Activated naive CD4-positive, alpha-beta T cell treated with anti-CD3 and anti-CD28 coated beads for 36 hours (primary cell): ENCODE data around the gene ABL1. TPM values are rescaled to one million over a fixed set of nuclear protein-coding genes. Genes with fewer than 3 reads are reported as not detected.

ENCODE experiments used
- CTCF ChIA-PET: fragments of 350-600 bp; sonication (Branson Sonifier 250); formaldehyde crosslinking; loops from one replicate; lab custom pipeline; 2021; ENCODE audit warnings: antibody characterized with exemption; lab: Charles Lee
- DNase-seq: peaks from one replicate; pipeline ENCODE4 v3.0.0-alpha.2; 2020
- H3K27ac Mint-ChIP-seq: one replicate; pipeline ENCODE4 v1.8.0; 2021; ENCODE audit warnings: mild to moderate bottlenecking, mixed read lengths
- H3K27me3 Mint-ChIP-seq: one replicate; pipeline ENCODE4 v1.8.0; 2021; ENCODE audit warnings: low read depth, mixed read lengths
- H3K36me3 Mint-ChIP-seq: one replicate; pipeline ENCODE4 v1.8.0; 2021; ENCODE audit warnings: low read depth, mixed read lengths
- H3K4me1 Mint-ChIP-seq: one replicate; pipeline ENCODE4 v1.8.0; 2021; ENCODE audit warnings: low read depth, mixed read lengths
- H3K4me3 Mint-ChIP-seq: one replicate; pipeline ENCODE4 v1.8.0; 2021; ENCODE audit warnings: mild to moderate bottlenecking, moderate library complexity, mixed read lengths
- H3K9me3 Mint-ChIP-seq: one replicate; pipeline ENCODE4 v1.8.0; 2021; ENCODE audit warnings: mixed read lengths
- intact Hi-C: fragments of 100-400 bp; cut with micrococcal nuclease; formaldehyde crosslinking; loops from one replicate; pipeline ENCODE4 v1.15.1; 2023
- total RNA-seq, 2 experiments: library from RNA; stranded (reverse); gene quantifications; one replicate each; pipeline ENCODE4 v1.2.3, GENCODE V29; 2021

The ABL1 gene
- total RNA-seq, 2 experiments from 2014 or later = 25.7 to 26.1 TPM

DNA sequence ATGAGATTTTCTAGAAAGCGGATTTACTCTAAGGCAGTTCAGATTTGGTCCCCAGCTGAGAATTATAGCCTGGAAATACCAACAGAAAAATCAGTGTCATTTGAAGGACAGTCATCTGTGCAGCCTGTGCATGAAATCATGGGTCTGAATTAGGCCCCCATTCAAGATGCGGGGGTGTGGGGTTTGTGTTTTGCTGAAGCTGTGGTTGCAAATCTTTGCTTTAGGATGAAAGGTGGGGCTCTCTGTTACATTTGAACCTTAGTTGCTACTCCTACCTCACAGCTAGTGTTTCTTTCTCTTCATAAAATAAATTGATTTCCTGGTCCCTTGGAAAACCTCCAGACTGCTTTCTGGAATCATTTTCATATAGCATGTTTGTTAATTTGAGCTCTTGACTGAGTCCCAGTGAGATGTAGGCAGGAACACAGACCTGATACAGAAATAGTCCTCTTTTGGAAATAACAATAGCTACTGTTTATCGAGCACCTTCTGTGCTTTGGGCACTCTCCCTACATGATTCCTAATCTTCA lies 4.8 kb upstream of the ABL1 start:
- no peak overlapping the region for H3K4me3 Mint-ChIP-seq
- H3K27ac Mint-ChIP-seq = no peak overlapping the region
- intact Hi-C loops = no loop called here
- H3K9me3 Mint-ChIP-seq = peaks cover 8% of the 10 kb centered on the region
- H3K36me3 Mint-ChIP-seq = peaks cover 6% of the 10 kb centered on the region
- no peak for DNase-seq
- H3K27me3 Mint-ChIP-seq = no peaks in the 10 kb centered on the region
- CTCF ChIA-PET = no interaction called here
- H3K4me1 Mint-ChIP-seq = peaks cover 17% of the 10 kb centered on the region

GRCh38 chr9:130831077-130831476 lies 4.0 kb upstream of the ABL1 start:
- CTCF ChIA-PET = interaction anchor here (1.1 kb wide), 1 partner anchor 215 kb away, joined by 4 read pairs; no protein-coding TSS in a partner anchor
- H3K9me3 Mint-ChIP-seq = peaks cover 8% of the 10 kb centered on the region
- no peaks in the 10 kb centered on the region for H3K27me3 Mint-ChIP-seq
- no peak overlapping the region for H3K27ac Mint-ChIP-seq
- no peak overlapping the region for H3K4me3 Mint-ChIP-seq
- H3K4me1 Mint-ChIP-seq = peaks cover 20% of the 10 kb centered on the region
- intact Hi-C loops = no loop called here
- H3K36me3 Mint-ChIP-seq = peaks cover 8% of the 10 kb centered on the region
- DNase-seq = no peak

DNA sequence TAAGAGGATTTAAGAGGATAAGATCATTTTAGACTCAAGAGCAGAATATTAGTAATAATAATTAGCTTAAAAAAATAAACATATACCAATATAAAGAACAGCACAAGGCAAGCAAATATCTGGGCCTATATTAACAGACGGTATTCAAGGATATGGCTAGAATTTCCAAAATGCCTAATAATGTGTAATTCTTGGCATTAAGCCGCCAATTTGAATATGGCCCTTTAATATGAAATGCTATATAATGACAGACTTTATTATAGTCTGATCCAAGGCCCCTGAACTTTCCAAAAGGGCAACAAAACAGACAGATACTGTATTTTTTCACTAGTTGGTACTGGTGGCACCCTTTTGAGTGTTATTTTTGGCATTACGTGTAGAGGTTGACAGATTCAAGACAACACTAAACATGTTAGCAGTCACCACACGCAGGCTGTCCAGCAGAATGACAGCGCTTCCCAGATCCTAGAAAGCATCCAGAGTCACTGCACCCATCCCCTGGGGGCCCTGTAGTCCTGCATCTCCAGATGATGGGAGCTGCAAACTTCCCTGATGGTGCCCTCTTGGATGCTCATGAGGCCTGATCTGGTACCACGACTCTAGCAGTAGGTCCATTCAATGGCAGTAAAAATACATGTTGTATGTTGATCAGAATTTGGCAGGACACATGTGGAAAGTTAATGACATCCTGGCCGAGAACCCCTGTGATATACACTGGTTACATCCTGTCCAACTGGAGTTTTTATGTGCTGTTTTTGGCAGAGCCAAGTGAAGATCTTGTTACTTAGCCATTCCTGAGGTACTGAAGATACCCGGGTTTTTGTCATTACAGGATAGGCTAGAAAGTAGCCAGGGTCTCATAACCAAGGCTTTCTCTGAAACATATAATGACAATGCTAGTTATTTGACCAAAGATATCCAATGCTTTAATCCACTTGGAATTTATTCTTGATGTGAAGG lies 1.7 kb upstream of the ABL1 start:
- Mint-ChIP-seq H3K36me3 (peaks cover 5% of the 10 kb centered on the region), H3K4me3 (peak overlapping the region; percentile 80), H3K27me3 (no peaks in the 10 kb centered on the region), H3K4me1 (peaks cover 35% of the 10 kb centered on the region), H3K27ac (no peak overlapping the region), H3K9me3 (peaks cover 8% of the 10 kb centered on the region)
- intact Hi-C loops = no loop called here
- CTCF ChIA-PET = interaction anchor here (1.2 kb wide), 1 partner anchor 31 kb away, joined by 5 read pairs; no protein-coding TSS in a partner anchor
- DNase-seq = no peak

GRCh38 chr9:130835441-130836298 lies 616 bp downstream of the ABL1 start:
- Mint-ChIP-seq H3K9me3 (no peaks in the 10 kb centered on the region), H3K27me3 (no peaks in the 10 kb centered on the region), H3K4me1 (peaks cover 37% of the 10 kb centered on the region), H3K36me3 (peaks cover 2% of the 10 kb centered on the region), H3K4me3 (peak overlapping the region; percentile 96), H3K27ac (peak overlapping the region; percentile 97)
- intact Hi-C loops = no loop called here
- CTCF ChIA-PET = interaction anchor here (0.7 kb wide), 1 partner anchor 32 kb away, joined by 3 read pairs; no protein-coding TSS in a partner anchor
- DNase-seq = peak; percentile 49

DNA sequence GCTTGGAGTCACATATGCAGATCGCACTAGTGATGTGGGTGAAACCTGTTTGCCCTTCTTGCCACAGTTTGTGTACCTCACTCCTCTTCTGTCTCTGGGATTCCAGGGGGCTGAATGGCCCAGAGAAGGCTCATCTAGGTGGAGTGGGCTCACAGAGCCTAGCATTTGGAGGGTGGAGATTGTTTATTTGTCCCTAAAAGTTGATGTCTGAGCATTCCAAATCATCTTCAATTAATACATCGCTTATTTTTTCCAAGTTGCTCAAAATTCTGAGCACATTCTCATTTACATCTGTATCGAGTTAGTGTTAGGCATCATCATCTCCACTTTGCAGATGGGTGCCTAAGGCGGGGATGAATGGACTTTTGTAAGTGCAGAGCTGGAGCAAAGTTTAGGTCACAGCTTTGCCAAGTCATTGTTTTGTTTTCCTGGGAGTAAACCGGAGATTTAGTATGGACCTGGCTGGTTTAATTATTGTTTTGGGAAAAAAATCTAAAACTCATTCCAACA lies 2.0 kb downstream of the ABL1 start:
- Mint-ChIP-seq H3K4me3 (peak overlapping the region; percentile 56), H3K9me3 (no peaks in the 10 kb centered on the region), H3K27me3 (no peaks in the 10 kb centered on the region), H3K4me1 (peaks cover 41% of the 10 kb centered on the region), H3K27ac (no peak overlapping the region), H3K36me3 (peaks cover 2% of the 10 kb centered on the region)
- no peak for DNase-seq
- CTCF ChIA-PET = interaction anchor here (0.6 kb wide), 1 partner anchor 288 kb away, joined by 3 read pairs; the partner anchor contains the start of gene NUP214
- intact Hi-C loops = no loop called here

GRCh38 chr9:130837643-130838042 lies 2.6 kb downstream of the ABL1 start:
- Mint-ChIP-seq H3K27ac (no peak overlapping the region), H3K9me3 (no peaks in the 10 kb centered on the region), H3K27me3 (no peaks in the 10 kb centered on the region), H3K36me3 (peaks cover 2% of the 10 kb centered on the region), H3K4me3 (no peak overlapping the region), H3K4me1 (peaks cover 38% of the 10 kb centered on the region)
- intact Hi-C loops = no loop called here
- CTCF ChIA-PET = no interaction called here
- DNase-seq = no peak

DNA sequence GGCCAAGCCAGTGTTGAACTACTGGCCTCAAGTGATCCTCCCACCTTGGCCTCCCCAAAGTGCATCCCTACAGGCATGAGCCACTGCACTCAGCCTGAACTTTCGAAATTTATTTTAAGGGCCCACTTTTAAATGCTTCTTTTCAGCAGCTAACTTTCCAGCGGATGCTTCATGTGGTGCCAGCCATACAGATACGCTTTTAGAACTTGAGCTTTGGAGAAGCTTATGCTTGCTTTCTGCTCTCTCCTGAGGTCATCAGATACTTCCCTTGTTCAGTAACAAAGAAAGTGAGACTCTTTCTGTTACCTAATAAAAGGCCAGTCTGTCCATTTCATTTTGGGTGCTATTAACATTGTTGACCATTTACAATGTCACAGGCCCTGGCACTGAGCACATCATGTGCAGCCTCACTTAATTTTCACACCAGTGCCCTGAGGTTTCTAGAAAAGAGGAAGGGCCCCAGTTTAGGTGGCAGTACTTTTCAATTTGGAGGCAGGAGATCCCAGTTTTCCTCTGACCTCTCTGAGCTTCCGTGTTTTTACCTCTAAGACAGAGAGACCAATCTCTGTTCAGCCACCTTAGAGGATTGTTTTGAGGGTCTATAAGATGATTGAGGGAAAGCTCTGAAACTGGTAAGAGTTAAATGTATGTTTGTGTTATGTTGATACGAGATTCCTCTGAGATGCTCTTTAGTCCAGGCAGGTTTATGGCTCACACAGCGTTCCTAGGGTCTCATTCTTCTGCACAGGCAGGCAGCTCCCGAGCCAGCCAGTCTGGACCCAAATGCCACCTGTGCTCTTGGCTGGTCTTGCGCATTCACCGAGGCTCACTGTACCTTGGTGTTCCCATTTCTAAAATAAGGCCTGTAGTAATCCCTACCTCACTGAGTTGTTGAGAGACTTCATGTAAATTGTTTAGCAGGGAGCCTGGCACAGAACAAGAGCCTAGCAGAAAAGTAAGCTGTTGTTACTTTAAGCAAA lies 4.4 kb downstream of the ABL1 start:
- Mint-ChIP-seq H3K36me3 (peaks cover 2% of the 10 kb centered on the region), H3K9me3 (no peaks in the 10 kb centered on the region), H3K27ac (no peak overlapping the region), H3K4me1 (peaks cover 32% of the 10 kb centered on the region), H3K4me3 (no peak overlapping the region), H3K27me3 (no peaks in the 10 kb centered on the region)
- intact Hi-C loops = no loop called here
- CTCF ChIA-PET = interaction anchor here (0.6 to 1.2 kb wide), 4 partner anchors 13 to 873 kb away, joined by 3 to 4 read pairs (median 4); no protein-coding TSS in a partner anchor
- no peak for DNase-seq

DNA sequence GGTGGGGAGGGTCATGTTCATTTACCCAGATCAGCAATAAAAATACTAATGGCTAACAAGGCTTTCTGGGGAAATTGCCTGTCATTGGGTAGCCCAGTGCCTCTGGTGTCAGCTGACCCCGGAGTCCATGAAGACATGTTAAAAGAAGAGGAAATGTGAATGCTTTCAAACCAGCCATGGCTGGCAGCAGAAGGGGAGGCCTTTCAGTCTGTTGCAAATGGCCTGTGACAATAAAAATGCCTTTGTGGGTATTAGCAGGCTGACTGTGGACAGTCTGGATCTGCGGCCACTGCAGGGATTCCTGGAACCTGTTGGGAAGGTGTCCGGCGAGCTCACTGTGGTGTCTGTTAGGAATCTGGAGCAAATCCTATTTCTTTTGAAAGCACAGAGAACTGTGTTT lies 7.5 kb downstream of the ABL1 start:
- Mint-ChIP-seq H3K27me3 (no peaks in the 10 kb centered on the region), H3K4me3 (no peak overlapping the region), H3K9me3 (no peaks in the 10 kb centered on the region), H3K36me3 (no peaks in the 10 kb centered on the region), H3K4me1 (peaks cover 15% of the 10 kb centered on the region), H3K27ac (no peak overlapping the region)
- DNase-seq = no peak
- intact Hi-C loops = no loop called here
- CTCF ChIA-PET = interaction anchor here (1.0 kb wide), 1 partner anchor 13 kb away, joined by 3 read pairs; no protein-coding TSS in a partner anchor

- intact Hi-C loops = no loop called here
- H3K4me3 Mint-ChIP-seq = no peak overlapping the region
- no peaks in the 10 kb centered on the region for H3K9me3 Mint-ChIP-seq
- no peak for DNase-seq
- H3K27ac Mint-ChIP-seq = no peak overlapping the region
- CTCF ChIA-PET = no interaction called here
- peaks cover 10% of the 10 kb centered on the region for H3K4me1 Mint-ChIP-seq
- no peaks in the 10 kb centered on the region for H3K27me3 Mint-ChIP-seq
- no peaks in the 10 kb centered on the region for H3K36me3 Mint-ChIP-seq
Observed at GRCh38 chr9:130843049-130843908, 8.2 kb downstream of the ABL1 start.

DNA sequence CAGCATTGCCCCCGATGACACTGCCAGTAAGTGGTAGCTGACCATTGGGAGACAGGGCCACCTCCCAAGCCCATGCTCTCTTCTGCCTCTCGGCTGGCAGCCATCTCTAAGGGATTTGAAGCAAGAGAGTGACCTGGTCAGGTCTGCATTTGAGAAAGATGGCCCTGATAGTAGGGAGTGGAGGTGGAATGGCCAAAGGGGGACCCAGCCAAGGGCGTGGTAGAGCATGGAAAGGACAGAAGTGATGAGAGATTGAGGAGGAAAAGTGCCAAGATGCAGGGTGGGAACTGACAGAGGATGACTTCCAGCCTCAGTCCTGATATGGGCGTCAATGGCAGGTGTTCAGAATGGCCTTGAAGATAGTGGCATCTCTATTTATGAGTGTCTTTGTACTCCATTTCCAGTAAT lies 9.0 kb downstream of the ABL1 start:
- peaks cover 10% of the 10 kb centered on the region for H3K4me1 Mint-ChIP-seq
- intact Hi-C loops = no loop called here
- no peaks in the 10 kb centered on the region for H3K36me3 Mint-ChIP-seq
- no peaks in the 10 kb centered on the region for H3K27me3 Mint-ChIP-seq
- CTCF ChIA-PET = no interaction called here
- H3K27ac Mint-ChIP-seq = no peak overlapping the region
- no peaks in the 10 kb centered on the region for H3K9me3 Mint-ChIP-seq
- no peak for DNase-seq
- H3K4me3 Mint-ChIP-seq = no peak overlapping the region
